HG03354 (cell line): Measurements from ENCODE around the gene MPZL1.
A peak's percentile ranks its signal among the peaks of the same experiment; 100 is the strongest.
"Not testable (repeated sequence)": the region's sequence is repeated elsewhere in the genome, so short reads cannot be mapped to it uniquely, and the experiment has no call there.

ENCODE experiments used
- ATAC-seq: cut with Tn5 transposase; IDR thresholded peaks from one replicate; pipeline ENCODE4 v1.9.1; 2021; ENCODE audit warnings: mild to moderate bottlenecking; ENCODE audit not compliant: unreplicated experiment, poor library complexity, severe bottlenecking

MPZL1 gene

GRCh38 chr1:167715157-167715999 lies 6.4 kb upstream of the MPZL1 start:
- ATAC-seq, result peak; percentile 44

- ATAC-seq, result no peak
Observed at GRCh38 chr1:167716000-167716271, 5.8 kb upstream of the MPZL1 start.

GRCh38 chr1:167717351-167717750 lies 4.4 kb upstream of the MPZL1 start:
- no peak for ATAC-seq

GRCh38 chr1:167718914-167719691 lies 2.7 kb upstream of the MPZL1 start:
- no peak for ATAC-seq

- ATAC-seq, result not testable (repeated sequence)
Observed at GRCh38 chr1:167719715-167720421, 1.9 kb upstream of the MPZL1 start.

GRCh38 chr1:167720965-167721616 lies 691 bp upstream of the MPZL1 start:
- ATAC-seq, result peak; percentile 10

GRCh38 chr1:167722152-167722869 lies 529 bp downstream of the MPZL1 start:
- peak; percentile 45 for ATAC-seq

- no peak for ATAC-seq
Observed at GRCh38 chr1:167722870-167723251, 1.1 kb downstream of the MPZL1 start.

GRCh38 chr1:167723707-167724323 lies 2.0 kb downstream of the MPZL1 start:
- no peak for ATAC-seq

GRCh38 chr1:167726008-167726407 lies 4.2 kb downstream of the MPZL1 start:
- no peak for ATAC-seq

- no peak for ATAC-seq
Observed at GRCh38 chr1:167728818-167729410, 7.1 kb downstream of the MPZL1 start.

- no peak for ATAC-seq
Observed at GRCh38 chr1:167734227-167734626, 12.4 kb downstream of the MPZL1 start.

- no peak for ATAC-seq
Observed at GRCh38 chr1:167734841-167735240, 13.1 kb downstream of the MPZL1 start.

GRCh38 chr1:167737169-167737568 lies 15.4 kb downstream of the MPZL1 start:
- ATAC-seq, result no peak

- no peak for ATAC-seq
Observed at GRCh38 chr1:167738158-167738557, 16.4 kb downstream of the MPZL1 start.

- ATAC-seq, result no peak
Observed at GRCh38 chr1:167739752-167740151, 18.0 kb downstream of the MPZL1 start.

GRCh38 chr1:167741103-167741502 lies 19.3 kb downstream of the MPZL1 start:
- not testable (repeated sequence) for ATAC-seq

GRCh38 chr1:167742392-167743057 lies 20.7 kb downstream of the MPZL1 start:
- not testable (repeated sequence) for ATAC-seq
